K562 (cell line): Measurements from ENCODE around the gene TKT. TPM values are rescaled to one million over a fixed set of nuclear protein-coding genes. Genes with fewer than 3 reads are reported as not detected.

Source experiments
- ATAC-seq: fragments of 200-7000 bp; cut with Tn5 transposase; 3 replicates; pipeline ENCODE4 v1.9.1; 2020; ENCODE audit warnings: moderate library complexity
- BruUV-seq: library from RNA; stranded (reverse); fragments of 400-500 nt; replicated peaks from 2 replicates; lab custom pipeline; 2021; lab: Mats Ljungman, UMichigan
- CTCF ChIA-PET: fragments of 300-600 bp; formaldehyde crosslinking; extraction: SDS; loops from one replicate; lab custom pipeline; 2021; ENCODE audit warnings: low intra/inter-chr PET ratio; lab: Yijun Ruan, JAX
- POLR2A ChIA-PET: fragments of 300-600, 350-650 bp; sonication (Branson Sonifier 250); formaldehyde crosslinking; extraction: SDS; loops from one replicate; lab custom pipeline; 2021; ENCODE audit warnings: antibody characterized with exemption, inconsistent platforms; lab: Yijun Ruan, JAX
- DNase-seq, 4 experiments: peaks; one replicate each; pipeline versions ENCODE4 v3.0.0 to v3.0.0-alpha.2; 2011 to 2018; ENCODE audit warnings: low spot score in 3 of 4, mixed read lengths in 3 of 4; ENCODE audit errors: extremely low read depth in 1 of 4
- FAIRE-seq: peaks from 2 replicates; lab custom pipeline; 2011; peaks lifted over from hg19 to GRCh38; lab: Jason Lieb, UNC
- H2AFZ ChIP-seq: 2 replicates; pipeline ENCODE4 v1.6.0; 2011; ENCODE audit warnings: low read depth, low read length, control low read depth, inconsistent platforms
- H3K27ac ChIP-seq: fragments of 200-600 bp; 3 replicates; pipeline ENCODE4 v1.8.0; 2011; ENCODE audit warnings: low read depth, mild to moderate bottlenecking, control low read depth, inconsistent platforms, low read length, moderate library complexity, mixed read lengths; ENCODE audit errors: extremely low read depth
- H3K27me3 ChIP-seq, 2 experiments: fragments of 300-600 bp in 1 of 2; 2 replicates in 1 of 2; 3 replicates in 1 of 2; pipeline versions ENCODE4 v1.6.0 to v1.8.0; 2011; ENCODE audit warnings: inconsistent platforms in 2 of 2, low read length in 2 of 2, mild to moderate bottlenecking in 1 of 2, mixed read lengths in 1 of 2, moderate library complexity in 1 of 2; ENCODE audit not compliant: control insufficient read depth in 2 of 2, insufficient read depth in 2 of 2
- H3K36me3 ChIP-seq: fragments of 300-600 bp; 3 replicates; pipeline ENCODE4 v1.8.0; 2011; ENCODE audit warnings: mild to moderate bottlenecking, low read length, inconsistent platforms; ENCODE audit not compliant: control insufficient read depth, insufficient read depth
- H3K4me1 ChIP-seq, 2 experiments: fragments of 200-600 bp in 1 of 2; replicated peaks in 1 of 2; 2 replicates in 1 of 2; 3 replicates in 1 of 2; pipeline versions ENCODE4 v1.5.1 to v1.8.0; 2011; ENCODE audit warnings: inconsistent platforms in 2 of 2, low read length in 2 of 2, mild to moderate bottlenecking in 1 of 2, mixed read lengths in 1 of 2, moderate library complexity in 1 of 2; ENCODE audit not compliant: control insufficient read depth in 2 of 2, insufficient read depth in 2 of 2
- H3K4me2 ChIP-seq: 2 replicates; pipeline ENCODE4 v1.6.1; 2011; ENCODE audit warnings: low read length, control low read depth, inconsistent platforms, mixed read lengths; ENCODE audit not compliant: insufficient read depth
- H3K4me3 ChIP-seq: fragments of 200-600 bp; sonication (generic), shearing (Covaris generic); 2 replicates; pipeline ENCODE4 v1.5.1; 2016; ENCODE audit warnings: control low read depth, inconsistent platforms
- H3K79me2 ChIP-seq: fragments of 200-600 bp; 3 replicates; pipeline ENCODE4 v1.8.0; 2011; ENCODE audit warnings: low read length, inconsistent platforms; ENCODE audit not compliant: control insufficient read depth, insufficient read depth
- H3K9ac ChIP-seq, 2 experiments: 2 replicates each; pipeline versions ENCODE4 v1.6.0 to v1.6.1; 2011; ENCODE audit warnings: low read depth in 2 of 2, low read length in 2 of 2, control low read depth in 1 of 2, inconsistent platforms in 1 of 2, mild to moderate bottlenecking in 1 of 2, mixed read lengths in 1 of 2; ENCODE audit not compliant: insufficient read depth in 1 of 2
- H3K9me1 ChIP-seq: one replicate; pipeline ENCODE4 v1.6.0; 2011; ENCODE audit warnings: inconsistent platforms, mild to moderate bottlenecking, low read length, moderate library complexity; ENCODE audit not compliant: control insufficient read depth, insufficient read depth
- H3K9me3 ChIP-seq: replicated peaks from 2 replicates; pipeline ENCODE4 v1.5.1; 2011; ENCODE audit warnings: low read depth, low read length, inconsistent platforms; ENCODE audit not compliant: control insufficient read depth, insufficient read depth
- H4K20me1 ChIP-seq: replicated peaks from 2 replicates; pipeline ENCODE4 v1.6.1; 2011; ENCODE audit warnings: low read length, inconsistent platforms, mixed read lengths; ENCODE audit not compliant: control insufficient read depth, insufficient read depth
- COPS2 ChIP-seq: fragments of 450-650 bp; conservative IDR thresholded peaks from 2 replicates; pipeline ENCODE4 v1.6.1; 2016; ENCODE audit warnings: mild to moderate bottlenecking, moderate library complexity
- NCOA2 ChIP-seq, 2 experiments: fragments of 450-650 bp; IDR thresholded peaks; 2 replicates each; pipeline ENCODE4 v1.6.1; 2018; ENCODE audit warnings: mild to moderate bottlenecking in 2 of 2, moderate library complexity in 1 of 2; ENCODE audit not compliant: partially characterized antibody in 2 of 2
- SRSF1 ChIP-seq: fragments of 200-400 bp; formaldehyde crosslinking; IDR thresholded peaks from 2 replicates; pipeline ENCODE4 v1.6.1; 2017; ENCODE audit warnings: mild to moderate bottlenecking, low read depth, low read length, moderate library complexity
- WGBS: fragments of 100-300 bp; shearing (Covaris generic); methylation state at CpG from one replicate; pipeline ENCODE4 v1.1.6; 2016; ENCODE audit warnings: low coverage, mixed read lengths; ENCODE audit not compliant: insufficient coverage; ENCODE audit errors: missing lambda C conversion rate; 5-methylcytosine and 5-hydroxymethylcytosine counted together
- in situ Hi-C: fragments of 300-500 bp; cut with MboI; formaldehyde crosslinking; loops from 4 replicates; pipeline ENCODE4 v1.15.0; 2018; ENCODE audit warnings: inconsistent platforms, mixed read lengths
- intact Hi-C: fragments of 100-400 bp; cut with micrococcal nuclease; formaldehyde crosslinking; loops from 2 replicates; pipeline ENCODE4 v1.14.2; 2022
- polyA plus RNA-seq, 8 experiments: library from polyadenylated mRNA; depleted of rRNA in 4 of 8; stranded (reverse) in 5 of 8; unstranded in 3 of 8; fragments of >200 nt; fragmentation: Nextera tagmentation in 2 of 8; fragmentation: Illumina TruSeq in 1 of 8; extraction: Ambion mirVana in 2 of 8; extraction: Trizol in 1 of 8; gene quantifications; 2 replicates each; pipeline versions ENCODE4 v1.2.1 to v1.2.3, GENCODE V29; 2011 to 2014; ENCODE audit warnings: inconsistent platforms in 1 of 8, missing spikeins in 1 of 8
- total RNA-seq, 7 experiments: library from RNA; depleted of rRNA in 6 of 7; stranded (reverse); fragments of >200 nt in 6 of 7; fragmentation: Illumina TruSeq in 2 of 7; extraction: Trizol in 2 of 7; gene quantifications; 2 replicates each; pipeline versions ENCODE4 v1.2.1 to v1.2.3, GENCODE V29; 2011 to 2021; ENCODE audit warnings: low replicate concordance in 1 of 7
- TF ChIP-seq, protein P1 (sequence below), 2 experiments: IDR thresholded peaks in 1 of 2; conservative IDR thresholded peaks in 1 of 2; 2 replicates each; pipeline ENCODE4 v1.6.1; 2016; ENCODE audit warnings: low read depth in 2 of 2, mild to moderate bottlenecking in 1 of 2, missing compliant biosample characterization in 1 of 2, missing genetic modification characterization in 1 of 2, moderate library complexity in 1 of 2

TKT gene
- total and polyA plus RNA-seq, 9 of the 15 experiments (the other 6 are each of a cell fraction or from before 2014, with no cell fraction given): 58.1 to 401 (median 187) TPM

DNA sequence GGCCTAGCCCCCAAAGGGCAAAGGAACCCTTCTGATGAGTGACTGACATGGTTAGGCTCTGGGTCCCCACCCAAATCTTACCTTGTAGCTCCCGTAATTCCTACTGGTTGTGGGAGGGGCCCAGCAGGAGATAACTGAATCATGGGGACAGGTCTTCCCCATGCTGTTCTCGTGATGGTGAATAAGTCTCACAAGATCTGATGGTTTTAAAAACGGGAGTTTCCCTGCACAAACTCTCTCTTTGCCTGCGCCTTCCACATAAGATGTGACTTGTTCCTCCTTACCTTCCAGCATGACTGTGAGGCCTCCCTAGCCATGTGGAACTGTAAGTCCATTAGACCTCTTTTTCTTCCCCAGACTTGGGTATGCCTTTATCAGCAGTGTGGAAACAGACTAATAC lies 16.9 kb downstream of the TKT start:
- in situ Hi-C loops (no loop called here), intact Hi-C loops (no loop called here)
- Histone ChIP-seq H3K9ac (no peak overlapping the region), H3K4me3 (no peak overlapping the region), H4K20me1 (peaks cover 12% of the 10 kb centered on the region), H3K79me2 (peaks cover 26% of the 10 kb centered on the region), H3K36me3 (peaks cover 93% of the 10 kb centered on the region), H3K4me2 (no peak overlapping the region), H2AFZ (no peak overlapping the region), H3K27ac (no peak overlapping the region; the same call in 2 of the 3 replicates), H3K4me1 (peaks cover 12 to 27% of the 10 kb centered on the region in 2 experiments), H3K27me3 (no peaks in the 10 kb centered on the region), H3K9me1 (no peaks in the 10 kb centered on the region), H3K9me3 (no peaks in the 10 kb centered on the region)
- WGBS: 82% methylated on average over 4 of the region's 4 CpGs
- no TSS peak for BruUV-seq
- POLR2A ChIA-PET: no interaction called here
- no peak for DNase-seq
- CTCF ChIA-PET: no interaction called here
- TF ChIP-seq COPS2 (no peak), SRSF1 (no peak), NCOA2 (IDR thresholded peaks at IDR 0.05; ENCODE audit: partially characterized antibody in 2 of 2) (no peak)
- TF ChIP-seq, protein P1, sequence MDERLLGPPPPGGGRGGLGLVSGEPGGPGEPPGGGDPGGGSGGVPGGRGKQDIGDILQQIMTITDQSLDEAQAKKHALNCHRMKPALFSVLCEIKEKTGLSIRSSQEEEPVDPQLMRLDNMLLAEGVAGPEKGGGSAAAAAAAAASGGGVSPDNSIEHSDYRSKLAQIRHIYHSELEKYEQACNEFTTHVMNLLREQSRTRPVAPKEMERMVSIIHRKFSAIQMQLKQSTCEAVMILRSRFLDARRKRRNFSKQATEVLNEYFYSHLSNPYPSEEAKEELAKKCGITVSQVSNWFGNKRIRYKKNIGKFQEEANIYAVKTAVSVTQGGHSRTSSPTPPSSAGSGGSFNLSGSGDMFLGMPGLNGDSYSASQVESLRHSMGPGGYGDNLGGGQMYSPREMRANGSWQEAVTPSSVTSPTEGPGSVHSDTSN (CRISPR knock-in tag; IDR thresholded peaks at IDR 0.05; ENCODE audit: low read depth): no peak
- TF ChIP-seq, protein P1 (tag; conservative IDR thresholded peaks at IDR 0.05; ENCODE audit: low read depth): no peak
- FAIRE-seq: no peak
- ATAC-seq: no peak
